H1 (cell line): Measurements from ENCODE around the gene TADA1. TPM values are rescaled to one million over a fixed set of nuclear protein-coding genes. Genes with fewer than 3 reads are reported as not detected.

Source experiments
- CTCF ChIA-PET: fragments of 300-600 bp; sonication (Branson Sonifier 250); formaldehyde crosslinking; loops from one replicate; lab custom pipeline; 2021; ENCODE audit not compliant: partially characterized antibody; lab: Charles Lee
- POLR2A ChIA-PET: fragments of 300-600 bp; sonication (Branson Sonifier 250); formaldehyde crosslinking; loops from one replicate; lab custom pipeline; 2021; ENCODE audit warnings: inconsistent platforms; ENCODE audit not compliant: partially characterized antibody; lab: Charles Lee
- DNase-seq, 2 experiments: peaks; one replicate each; pipeline versions ENCODE4 v3.0.0 to v3.0.0-alpha.2; 2010 to 2022; ENCODE audit warnings: low spot score in 2 of 2, low read depth in 1 of 2, mixed read lengths in 1 of 2
- FAIRE-seq: peaks from 2 replicates; lab custom pipeline; 2011; peaks lifted over from hg19 to GRCh38; lab: Jason Lieb, UNC
- H2AFZ ChIP-seq: 2 replicates; pipeline ENCODE4 v1.8.1; 2012; ENCODE audit warnings: low read length, inconsistent platforms
- H2AK5ac ChIP-seq: 2 replicates; pipeline ENCODE4 v1.6.1; 2013; ENCODE audit warnings: low read depth, low read length
- H2BK120ac ChIP-seq: replicated peaks from 2 replicates; pipeline ENCODE3; 2013; ENCODE audit warnings: low read depth, low read length, inconsistent platforms
- H2BK12ac ChIP-seq: 2 replicates; pipeline ENCODE4 v1.6.1; 2013; ENCODE audit warnings: low read depth, low read length
- H2BK15ac ChIP-seq: 2 replicates; pipeline ENCODE4 v1.6.1; 2013; ENCODE audit warnings: low read length
- H2BK20ac ChIP-seq: 2 replicates; pipeline ENCODE4 v1.6.1; 2013; ENCODE audit warnings: low read length
- H2BK5ac ChIP-seq: 2 replicates; pipeline ENCODE4 v1.6.1; 2013; ENCODE audit warnings: low read depth, low read length
- H3K14ac ChIP-seq: 2 replicates; pipeline ENCODE4 v1.6.1; 2013; ENCODE audit warnings: inconsistent platforms; ENCODE audit not compliant: insufficient read length
- H3K18ac ChIP-seq: 2 replicates; pipeline ENCODE4 v1.6.1; 2013; ENCODE audit warnings: low read length; ENCODE audit errors: extremely low read depth
- H3K23ac ChIP-seq: 2 replicates; pipeline ENCODE4 v1.6.1; 2013; ENCODE audit warnings: inconsistent platforms; ENCODE audit not compliant: insufficient read length
- H3K23me2 ChIP-seq: 2 replicates; pipeline ENCODE4 v1.6.1; 2013; ENCODE audit warnings: low read depth, low read length
- H3K27ac ChIP-seq: 2 replicates; pipeline ENCODE4 v1.6.1; 2011; ENCODE audit warnings: low read depth, low read length, inconsistent platforms
- H3K27me3 ChIP-seq, 4 experiments: replicated peaks in 1 of 4; 1 replicate in 1 of 4; 2 replicates in 3 of 4; pipeline versions ENCODE4 v1.6.1 to v1.8.1; 2011 to 2013; ENCODE audit warnings: low read length in 3 of 4, mild to moderate bottlenecking in 3 of 4, inconsistent platforms in 2 of 4, mixed read lengths in 2 of 4, moderate library complexity in 1 of 4; ENCODE audit not compliant: control insufficient read depth in 3 of 4, insufficient read depth in 3 of 4; ENCODE audit errors: extremely low read depth in 1 of 4
- H3K36me3 ChIP-seq, 4 experiments: 2 replicates each; pipeline versions ENCODE4 v1.6.1 to v1.8.1; 2011 to 2013; ENCODE audit warnings: mild to moderate bottlenecking in 4 of 4, low read length in 3 of 4, moderate library complexity in 2 of 4, control low read depth in 1 of 4, inconsistent platforms in 1 of 4; ENCODE audit not compliant: insufficient read depth in 4 of 4, control insufficient read depth in 2 of 4
- H3K4ac ChIP-seq: replicated peaks from 2 replicates; pipeline ENCODE3; 2013; ENCODE audit warnings: low read length, low read depth, mixed read lengths, inconsistent platforms; ENCODE audit not compliant: insufficient read length
- H3K4me1 ChIP-seq, 4 experiments: replicated peaks in 1 of 4; 1 replicate in 1 of 4; 2 replicates in 3 of 4; pipeline versions ENCODE4 v1.6.1 to v1.8.1; 2011 to 2013; ENCODE audit warnings: low read length in 3 of 4, inconsistent platforms in 2 of 4, mixed read lengths in 1 of 4; ENCODE audit not compliant: insufficient read depth in 4 of 4, control insufficient read depth in 3 of 4
- H3K4me2 ChIP-seq, 2 experiments: 2 replicates each; pipeline versions ENCODE4 v1.6.1 to v1.8.1; 2011 to 2013; ENCODE audit warnings: low read depth in 2 of 2, low read length in 2 of 2, control low read depth in 1 of 2, inconsistent platforms in 1 of 2, mild to moderate bottlenecking in 1 of 2; ENCODE audit not compliant: insufficient read depth in 1 of 2
- H3K4me3 ChIP-seq, 4 experiments: fragments of 200-600, 300-600 bp in 1 of 4; sonication (generic), shearing (Covaris generic), sonication (Bioruptor Twin) in 1 of 4; 2 replicates each; pipeline versions ENCODE4 v1.5.1 to v1.8.1; 2011 to 2016; ENCODE audit warnings: low read length in 4 of 4, low read depth in 3 of 4, control low read depth in 2 of 4, inconsistent platforms in 2 of 4, mild to moderate bottlenecking in 2 of 4, mixed read lengths in 1 of 4, moderate library complexity in 1 of 4; ENCODE audit not compliant: insufficient read depth in 2 of 4; ENCODE audit errors: extremely low read depth in 1 of 4
- H3K56ac ChIP-seq: replicated peaks from 2 replicates; pipeline ENCODE3; 2013; ENCODE audit warnings: low read depth, mild to moderate bottlenecking, mixed read lengths, low read length, inconsistent platforms; ENCODE audit not compliant: insufficient read length
- H3K79me1 ChIP-seq: 2 replicates; pipeline ENCODE4 v1.6.1; 2013; ENCODE audit warnings: low read depth, low read length, control low read depth
- H3K79me2 ChIP-seq, 2 experiments: 2 replicates each; pipeline versions ENCODE4 v1.6.1 to v1.8.1; 2012 to 2013; ENCODE audit warnings: low read length in 2 of 2, mild to moderate bottlenecking in 2 of 2, inconsistent platforms in 1 of 2; ENCODE audit not compliant: insufficient read depth in 2 of 2, control insufficient read depth in 1 of 2
- H3K9ac ChIP-seq, 4 experiments: replicated peaks in 1 of 4; 1 replicate in 1 of 4; 2 replicates in 3 of 4; pipeline versions ENCODE4 v1.6.1 to v1.8.1; 2011 to 2013; ENCODE audit warnings: low read depth in 3 of 4, low read length in 3 of 4, control low read depth in 2 of 4, mild to moderate bottlenecking in 2 of 4, moderate library complexity in 2 of 4, inconsistent platforms in 1 of 4; ENCODE audit errors: extremely low read depth in 1 of 4
- H3K9me3 ChIP-seq, 2 experiments: 2 replicates each; pipeline versions ENCODE4 v1.6.1 to v1.8.1; 2012 to 2013; ENCODE audit warnings: mild to moderate bottlenecking in 2 of 2, moderate library complexity in 2 of 2, control low read depth in 1 of 2, inconsistent platforms in 1 of 2, low read depth in 1 of 2, low read length in 1 of 2, mixed read lengths in 1 of 2; ENCODE audit not compliant: insufficient read depth in 2 of 2
- H4K20me1 ChIP-seq, 2 experiments: replicated peaks in 1 of 2; 2 replicates each; pipeline versions ENCODE3 to v1.8.1; 2011 to 2013; ENCODE audit warnings: inconsistent platforms in 2 of 2, low read length in 2 of 2, mild to moderate bottlenecking in 1 of 2; ENCODE audit not compliant: insufficient read depth in 2 of 2, control insufficient read depth in 1 of 2
- H4K5ac ChIP-seq: 2 replicates; pipeline ENCODE4 v1.6.1; 2013; ENCODE audit warnings: low read length, low read depth, mixed read lengths, inconsistent platforms; ENCODE audit not compliant: insufficient read length
- H4K8ac ChIP-seq: 2 replicates; pipeline ENCODE4 v1.8.0; 2013; ENCODE audit warnings: mild to moderate bottlenecking, moderate library complexity, low read length, inconsistent platforms; ENCODE audit not compliant: insufficient read depth; ENCODE audit errors: extremely low read depth
- H4K91ac ChIP-seq: replicated peaks from 2 replicates; pipeline ENCODE3; 2013; ENCODE audit warnings: low read length, mixed read lengths, inconsistent platforms; ENCODE audit not compliant: insufficient read length
- CEBPB ChIP-seq: IDR thresholded peaks from 2 replicates; pipeline ENCODE4 v1.6.1; 2012; ENCODE audit warnings: low read depth, low read length
- KDM5A ChIP-seq: fragments of 200-600 bp; IDR thresholded peaks from 2 replicates; pipeline ENCODE4 v1.7.1; 2012; ENCODE audit warnings: mild to moderate bottlenecking, low read length, inconsistent platforms, mixed read lengths
- POLR2A ChIP-seq, 2 experiments: IDR thresholded peaks; 1 replicate in 1 of 2; 2 replicates in 1 of 2; pipeline ENCODE4 v1.6.1; 2011; ENCODE audit warnings: low read depth in 2 of 2, low read length in 2 of 2, mild to moderate bottlenecking in 2 of 2; ENCODE audit errors: control extremely low read depth in 1 of 2
- POU5F1 ChIP-seq: IDR thresholded peaks from 2 replicates; pipeline ENCODE4 v1.6.1; 2011; ENCODE audit warnings: low read depth, mild to moderate bottlenecking, low read length, moderate library complexity
- TAF7 ChIP-seq: optimal IDR thresholded peaks from 2 replicates; pipeline ENCODE3; 2011; ENCODE audit warnings: low read depth, mild to moderate bottlenecking, inconsistent platforms, low read length, moderate library complexity, borderline replicate concordance
- TBP ChIP-seq: IDR thresholded peaks from 2 replicates; pipeline ENCODE4 v1.6.1; 2011; ENCODE audit warnings: low read depth, low read length, improper control_type of control experiment
- YY1 ChIP-seq: IDR thresholded peaks from 2 replicates; pipeline ENCODE4 v1.6.1; 2011; ENCODE audit warnings: low read depth, mild to moderate bottlenecking, low read length
- WGBS, 2 experiments: shearing (Covaris generic) in 1 of 2; methylation state at CpG; one replicate each; pipeline versions ENCODE4 v1.1.6 to v1.1.7; 2013 to 2015; ENCODE audit warnings: low lambda C conversion rate in 2 of 2, mixed read lengths in 2 of 2, inconsistent platforms in 1 of 2, low coverage in 1 of 2, missing lambda C conversion rate in 1 of 2; ENCODE audit not compliant: insufficient replicate concordance in 2 of 2, insufficient coverage in 1 of 2, insufficient read length in 1 of 2; ENCODE audit errors: extremely low coverage in 1 of 2, missing lambda C conversion rate in 1 of 2; 5-methylcytosine and 5-hydroxymethylcytosine counted together
- long read RNA-seq, 2 experiments: library from RNA in 1 of 2; library from capped mRNA in 1 of 2; stranded (forward); transcript quantifications; one replicate each; pipeline ENCODE4 v2.0.0, GENCODE V29; 2021; ENCODE audit warnings: inconsistent platforms in 1 of 2
- polyA minus RNA-seq, 3 experiments: library from RNA; depleted of rRNA, polyadenylated mRNA; stranded (reverse); fragments of >200 nt; gene quantifications; 1 replicate in 2 of 3; 2 replicates in 1 of 3; pipeline ENCODE4 v1.2.3, GENCODE V29; 2011
- polyA plus RNA-seq, 7 experiments: library from polyadenylated mRNA; depleted of rRNA in 3 of 7; stranded (reverse) in 5 of 7; unstranded in 2 of 7; fragments of >200 nt in 5 of 7; fragments of 200-250 nt in 2 of 7; gene quantifications; 1 replicate in 5 of 7; 2 replicates in 1 of 7; 4 replicates in 1 of 7; pipeline versions ENCODE4 v1.2.1 to v1.2.3, GENCODE V29; 2011 to 2013; ENCODE audit warnings: missing spikeins in 2 of 7, mixed read lengths in 2 of 7
- total RNA-seq: library from RNA; stranded (reverse); fragmentation: NEBNext Ultra II Directional; extraction: Animal tissue kit (Norgen Biotek cat#: 25700); gene quantifications from 2 replicates; pipeline ENCODE4 v1.2.1, GENCODE V29; 2021

Gene TADA1, protein sequence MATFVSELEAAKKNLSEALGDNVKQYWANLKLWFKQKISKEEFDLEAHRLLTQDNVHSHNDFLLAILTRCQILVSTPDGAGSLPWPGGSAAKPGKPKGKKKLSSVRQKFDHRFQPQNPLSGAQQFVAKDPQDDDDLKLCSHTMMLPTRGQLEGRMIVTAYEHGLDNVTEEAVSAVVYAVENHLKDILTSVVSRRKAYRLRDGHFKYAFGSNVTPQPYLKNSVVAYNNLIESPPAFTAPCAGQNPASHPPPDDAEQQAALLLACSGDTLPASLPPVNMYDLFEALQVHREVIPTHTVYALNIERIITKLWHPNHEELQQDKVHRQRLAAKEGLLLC
- 21.1 and 24.5 TPM in 2 replicates for total RNA-seq
- polyA plus RNA-seq (2011; rRNA removed) = 18.4 and 23.6 TPM in 2 replicates
- polyA plus RNA-seq (2011; cell fraction: cytosol; rRNA removed) = 28.9 TPM
- polyA plus RNA-seq (2011; cell fraction: nucleus; rRNA removed) = 12.7 TPM
- polyA plus RNA-seq (2012, experiment 1 of 2) = 14.6 to 18.9 TPM (median 17.2 TPM) in 4 replicates
- 4.8 TPM for polyA plus RNA-seq (2012, experiment 2 of 2)
- polyA plus RNA-seq (2013, experiment 1 of 2) = 11.3 TPM
- 11.0 TPM for polyA plus RNA-seq (2013, experiment 2 of 2)
- polyA minus RNA-seq (2011; rRNA and poly(A)+ RNA removed) = 26.9 and 33.2 TPM in 2 replicates
- polyA minus RNA-seq (2011; cell fraction: cytosol; rRNA and poly(A)+ RNA removed) = 15.9 TPM
- polyA minus RNA-seq (2011; cell fraction: nucleus; rRNA and poly(A)+ RNA removed) = 13.5 TPM
- long read RNA-seq, experiment 1, transcript TADA1-201 (8 exons, 2,159 nt) = major isoform, 10 of 18 reads
- long read RNA-seq, experiment 1, partial matches to known transcripts = 5 of 18 reads
- long read RNA-seq, experiment 1, other reads (novel, unspliced or antisense) = 0 of 18 reads
- long read RNA-seq, experiment 2, transcript TADA1-201 (8 exons, 2,159 nt) = major isoform, 31 of 36 reads
- long read RNA-seq, experiment 2, partial matches to known transcripts = 2 of 36 reads
- long read RNA-seq, experiment 2, other reads (novel, unspliced or antisense) = 3 of 36 reads

- Histone ChIP-seq H3K79me2 (peaks cover 3 to 47% of the 10 kb centered on the region in 2 experiments), H2BK120ac (peak within 1 kb of the TSS; percentile 97), H3K14ac (no peak within 1 kb of the TSS), H3K79me1 (peaks cover 3% of the 10 kb centered on the region; the same call in 1 of the 2 replicates), H3K4ac (no peak within 1 kb of the TSS), H2BK12ac (no peak within 1 kb of the TSS), H3K4me3 (peak within 1 kb of the TSS; percentile 70 to 87 (median 82)), H3K4me1 (peaks cover 0 to 5% (median 0%) of the 10 kb centered on the region in 4 experiments; a peak in 2 of 7 replicates), H3K9me3 (no peaks in the 10 kb centered on the region), H3K27ac (peak within 1 kb of the TSS; percentile 92), H3K27me3 (no peaks in the 10 kb centered on the region), H3K9ac (peak within 1 kb of the TSS; percentile 83 to 94 (median 88)), H3K23ac (no peak within 1 kb of the TSS), H4K8ac (peak within 1 kb of the TSS; percentile 94), H3K56ac (peak within 1 kb of the TSS; percentile 86), H3K4me2 (peak within 1 kb of the TSS; percentile 74 to 83), H3K18ac (peak within 1 kb of the TSS; percentile 90), H2AFZ (peak within 1 kb of the TSS; percentile 84; the same call in 1 of the 2 replicates), H2BK5ac (peak within 1 kb of the TSS; percentile 85), H2AK5ac (no peak within 1 kb of the TSS), H3K23me2 (no peaks in the 10 kb centered on the region; the same call in 1 of the 2 replicates), H2BK20ac (no peak within 1 kb of the TSS), H3K36me3 (no peaks in the 10 kb centered on the region), H4K91ac (peak within 1 kb of the TSS; percentile 80), H4K5ac (peak within 1 kb of the TSS; percentile 67), H4K20me1 (peaks cover 5 to 9% of the 10 kb centered on the region in 2 experiments), H2BK15ac (no peak within 1 kb of the TSS)
- FAIRE-seq (peak; percentile 58), DNase-seq (peak; percentile 94 to 95)
- WGBS, 2 experiments = 1% methylated on average over 65 of the region's 84 CpGs; no CpG with 5 or more reads in 1 of the 2 experiments
- ChIA-PET CTCF (interaction anchor here (0.9 to 2.2 kb wide), 5 partner anchors 8 to 185 kb away, joined by 4 to 14 read pairs (median 7); no protein-coding TSS in a partner anchor), POLR2A (interaction anchor here (0.6 to 1.5 kb wide), 9 partner anchors 9 to 344 kb away, joined by 3 to 10 read pairs (median 3); partner anchors contain the start of genes POGK and POU2F1)
- peak; percentile 62 for TF ChIP-seq TBP
- peak; percentile 56 to 87 for TF ChIP-seq POLR2A (IDR thresholded peaks at IDR 0.05; ENCODE audit: control extremely low read depth in 1 of 2, low read depth in 2 of 2, low read length in 2 of 2)
- TF ChIP-seq TAF7 = no peak
- TF ChIP-seq KDM5A = no peak
- 0 out of 2 replicates have a peak, but pooled peaks have one; percentile 3 for TF ChIP-seq CEBPB
- peak; percentile 91 for TF ChIP-seq YY1
- TF ChIP-seq POU5F1 = no peak
These were observed at the start of gene TADA1 for GRCh38 chr1:166875734-166876539. TSS of gene TADA1 (minus strand) at chr1:166876264. CDS start at chr1:166876233, 31 bp downstream.
